ENCODE data around the gene COLEC11.

DNA sequence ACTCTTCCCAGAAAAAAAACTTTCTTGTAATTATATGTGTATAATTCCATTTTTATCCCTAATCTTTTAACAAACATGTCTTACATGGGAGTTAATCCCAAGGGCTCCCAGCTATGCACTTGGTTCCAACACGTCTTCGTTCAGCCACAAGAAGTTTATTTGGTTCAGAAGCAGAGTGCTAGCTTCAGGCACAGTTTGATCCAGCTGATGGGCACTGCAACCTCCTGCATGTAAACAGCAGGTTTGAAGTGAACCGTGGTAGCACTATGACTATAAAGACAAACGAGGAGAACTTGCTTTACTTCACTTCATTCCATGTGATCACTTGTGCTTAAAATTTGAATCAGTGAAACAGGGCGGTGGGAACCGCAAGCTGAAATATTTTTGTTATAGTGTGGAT is 29.8 kb upstream of the COLEC11 start:
- TF ChIP-seq POLR2A (IDR thresholded peaks at IDR 0.05), result no peak
- TF ChIP-seq, protein P1, sequence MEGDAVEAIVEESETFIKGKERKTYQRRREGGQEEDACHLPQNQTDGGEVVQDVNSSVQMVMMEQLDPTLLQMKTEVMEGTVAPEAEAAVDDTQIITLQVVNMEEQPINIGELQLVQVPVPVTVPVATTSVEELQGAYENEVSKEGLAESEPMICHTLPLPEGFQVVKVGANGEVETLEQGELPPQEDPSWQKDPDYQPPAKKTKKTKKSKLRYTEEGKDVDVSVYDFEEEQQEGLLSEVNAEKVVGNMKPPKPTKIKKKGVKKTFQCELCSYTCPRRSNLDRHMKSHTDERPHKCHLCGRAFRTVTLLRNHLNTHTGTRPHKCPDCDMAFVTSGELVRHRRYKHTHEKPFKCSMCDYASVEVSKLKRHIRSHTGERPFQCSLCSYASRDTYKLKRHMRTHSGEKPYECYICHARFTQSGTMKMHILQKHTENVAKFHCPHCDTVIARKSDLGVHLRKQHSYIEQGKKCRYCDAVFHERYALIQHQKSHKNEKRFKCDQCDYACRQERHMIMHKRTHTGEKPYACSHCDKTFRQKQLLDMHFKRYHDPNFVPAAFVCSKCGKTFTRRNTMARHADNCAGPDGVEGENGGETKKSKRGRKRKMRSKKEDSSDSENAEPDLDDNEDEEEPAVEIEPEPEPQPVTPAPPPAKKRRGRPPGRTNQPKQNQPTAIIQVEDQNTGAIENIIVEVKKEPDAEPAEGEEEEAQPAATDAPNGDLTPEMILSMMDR (IDR thresholded peaks at IDR 0.05), result no peak
